Fibroblast of the aortic adventitia (primary cell): ENCODE data around the gene SNED1. TPM values are rescaled to one million over a fixed set of nuclear protein-coding genes. Genes with fewer than 3 reads are reported as not detected.

Source experiments
- DNase-seq: peaks from one replicate; pipeline ENCODE4 v3.0.0-alpha.2; 2010; ENCODE audit warnings: low read depth
- H3K4me3 ChIP-seq: 2 replicates; pipeline ENCODE4 v1.5.1; 2011; ENCODE audit warnings: low read depth, mild to moderate bottlenecking, control low read depth, low read length, moderate library complexity
- CTCF ChIP-seq: IDR thresholded peaks from 2 replicates; pipeline ENCODE4 v1.5.1; 2011; ENCODE audit warnings: mild to moderate bottlenecking, low read length, control low read depth, inconsistent platforms; ENCODE audit not compliant: insufficient read depth
- total RNA-seq: library from RNA; depleted of rRNA; stranded (reverse); fragments of >200 nt; gene quantifications from 2 replicates; pipeline ENCODE4 v1.2.3, GENCODE V29; 2012; ENCODE audit warnings: low replicate concordance

Gene SNED1
- total RNA-seq, 1 donor = 77.5 TPM

GRCh38 chr2:241063093-241063551 is 64.7 kb downstream of the SNED1 start:
- no peak overlapping the region for H3K4me3 ChIP-seq
- TF ChIP-seq CTCF = no peak
- no peak for DNase-seq

- no peak for TF ChIP-seq CTCF
- H3K4me3 ChIP-seq = no peak overlapping the region
- no peak for DNase-seq
Observed at GRCh38 chr2:241063587-241063986, 65.2 kb downstream of the SNED1 start.

GRCh38 chr2:241064008-241064801 is 65.8 kb downstream of the SNED1 start:
- no peak for DNase-seq
- no peak for TF ChIP-seq CTCF
- no peak overlapping the region for H3K4me3 ChIP-seq

GRCh38 chr2:241064802-241065354 is 66.5 kb downstream of the SNED1 start:
- H3K4me3 ChIP-seq = no peak overlapping the region
- TF ChIP-seq CTCF = no peak
- DNase-seq = no peak

GRCh38 chr2:241065355-241065803 is 67.0 kb downstream of the SNED1 start:
- no peak for TF ChIP-seq CTCF
- H3K4me3 ChIP-seq = no peak overlapping the region
- no peak for DNase-seq

- no peak for DNase-seq
- TF ChIP-seq CTCF = no peak
- H3K4me3 ChIP-seq = no peak overlapping the region
Observed at GRCh38 chr2:241066171-241066892, 67.9 kb downstream of the SNED1 start.
